VCaP (cell line): ENCODE results near the gene RPL31.

Experiments used
- H3K27ac ChIP-seq: fragments of 450-650 bp; 2 replicates; pipeline ENCODE4 v1.5.1; 2017
- CTCF ChIP-seq: fragments of 450-650 bp; conservative IDR thresholded peaks from 2 replicates; pipeline ENCODE4 v1.5.1; 2017; ENCODE audit warnings: mild to moderate bottlenecking, moderate library complexity

RPL31 gene

GRCh38 chr2:100983201-100983600 lies 18.9 kb upstream of the RPL31 start:
- TF ChIP-seq CTCF, result no peak

GRCh38 chr2:100983684-100984310 lies 18.3 kb upstream of the RPL31 start:
- no peak for TF ChIP-seq CTCF
- H3K27ac ChIP-seq, result no peak overlapping the region

More at GRCh38 chr2:100983201-100983600, 18.9 kb upstream of the RPL31 start:
- no peak overlapping the region for H3K27ac ChIP-seq

GRCh38 chr2:100984892-100985307 lies 17.2 kb upstream of the RPL31 start:
- no peak overlapping the region for H3K27ac ChIP-seq
- TF ChIP-seq CTCF, result peak; percentile 86

GRCh38 chr2:100986157-100986556 lies 15.9 kb upstream of the RPL31 start:
- no peak overlapping the region for H3K27ac ChIP-seq
- TF ChIP-seq CTCF, result no peak

- H3K27ac ChIP-seq, result no peak overlapping the region
Observed at GRCh38 chr2:100987536-100987935, 14.6 kb upstream of the RPL31 start.

GRCh38 chr2:100987974-100988373 lies 14.1 kb upstream of the RPL31 start:
- no peak for TF ChIP-seq CTCF
- no peak overlapping the region for H3K27ac ChIP-seq

More at GRCh38 chr2:100987536-100987935, 14.6 kb upstream of the RPL31 start:
- no peak for TF ChIP-seq CTCF

GRCh38 chr2:100988630-100989417 lies 13.3 kb upstream of the RPL31 start:
- no peak overlapping the region for H3K27ac ChIP-seq
- TF ChIP-seq CTCF, result no peak
